Panc1 (cell line): ENCODE results near the gene ZW10. TPM values are rescaled to one million over a fixed set of nuclear protein-coding genes. Genes with fewer than 3 reads are reported as not detected.

ENCODE experiments used
- ATAC-seq: fragments of 200-7000 bp; cut with Tn5 transposase; 2 replicates; pipeline ENCODE4 v1.9.1; 2020; ENCODE audit warnings: mild to moderate bottlenecking, moderate library complexity
- BruUV-seq: library from RNA; stranded (reverse); fragments of 400-500 nt; replicated peaks from 2 replicates; lab custom pipeline; 2021; lab: Mats Ljungman, UMichigan
- CTCF ChIA-PET: fragments of 300-600 bp; sonication (Branson Sonifier 250); formaldehyde crosslinking; loops from one replicate; lab custom pipeline; 2022; ENCODE audit warnings: antibody characterized with exemption; lab: Charles Lee
- POLR2A ChIA-PET: fragments of 300-600 bp; sonication (Branson Sonifier 250); formaldehyde crosslinking; loops from one replicate; lab custom pipeline; 2022; ENCODE audit warnings: antibody characterized with exemption; lab: Charles Lee
- DNase-seq: peaks from one replicate; pipeline ENCODE4 v3.0.0-alpha.2; 2010; ENCODE audit warnings: low read depth, low spot score
- H3K27ac ChIP-seq: 2 replicates; pipeline ENCODE4 v1.5.1; 2011; ENCODE audit warnings: mild to moderate bottlenecking, low read length, inconsistent platforms
- H3K27me3 ChIP-seq: fragments of 200-500 bp; sonication (Bioruptor generic); 2 replicates; pipeline ENCODE4 v1.6.0; 2014; ENCODE audit warnings: low read length, inconsistent platforms; ENCODE audit not compliant: control insufficient read depth, insufficient read depth
- H3K36me3 ChIP-seq: fragments of 200-500 bp; sonication (Bioruptor generic); 2 replicates; pipeline ENCODE4 v1.5.1; 2014; ENCODE audit warnings: inconsistent platforms, mild to moderate bottlenecking, low read length, moderate library complexity; ENCODE audit not compliant: control insufficient read depth, insufficient read depth
- H3K4me1 ChIP-seq: 2 replicates; pipeline ENCODE4 v1.5.1; 2011; ENCODE audit warnings: inconsistent platforms, mild to moderate bottlenecking, low read length, moderate library complexity; ENCODE audit not compliant: control insufficient read depth, insufficient read depth
- H3K4me3 ChIP-seq, 2 experiments: 2 replicates each; pipeline ENCODE4 v1.5.1; 2011 to 2012; ENCODE audit warnings: low read depth in 2 of 2, low read length in 2 of 2, mild to moderate bottlenecking in 2 of 2, inconsistent platforms in 1 of 2, moderate library complexity in 1 of 2
- H3K9me3 ChIP-seq: fragments of 200-500 bp; sonication (Bioruptor generic); 2 replicates; pipeline ENCODE4 v1.5.1; 2014; ENCODE audit warnings: low read depth, mild to moderate bottlenecking, inconsistent platforms, low read length, moderate library complexity; ENCODE audit not compliant: control insufficient read depth, insufficient read depth
- POLR2AphosphoS5 ChIP-seq: IDR thresholded peaks from 2 replicates; pipeline ENCODE4 v1.6.1; 2012; ENCODE audit warnings: mild to moderate bottlenecking, low read depth, low read length, moderate library complexity
- SIN3A ChIP-seq: IDR thresholded peaks from 2 replicates; pipeline ENCODE4 v1.6.1; 2012; ENCODE audit warnings: low read depth, mild to moderate bottlenecking, low read length, moderate library complexity, borderline replicate concordance; ENCODE audit not compliant: insufficient read depth
- TCF7L2 ChIP-seq: IDR thresholded peaks from 2 replicates; pipeline ENCODE4 v1.6.1; 2011; ENCODE audit warnings: mild to moderate bottlenecking, low read depth, low read length, inconsistent platforms
- in situ Hi-C: cut with HindIII; loops from 2 replicates; pipeline ENCODE4 v1.10.0; 2016; ENCODE audit warnings: low sequenced_read_pairs, low pct_unique_long_range_greater_than_20kb
- intact Hi-C: fragments of 100-400 bp; cut with micrococcal nuclease; formaldehyde crosslinking; loops from one replicate; pipeline ENCODE4 v1.10.0; 2022; ENCODE audit not compliant: unreplicated experiment
- total RNA-seq: library from RNA; stranded (reverse); gene quantifications from one replicate; pipeline ENCODE4 v1.2.1, GENCODE V29; 2021; ENCODE audit not compliant: unreplicated experiment
- TF ChIP-seq, protein P1 (sequence below): fragments of 450-650 bp; IDR thresholded peaks from 2 replicates; pipeline ENCODE4 v1.5.1; 2017; ENCODE audit warnings: mild to moderate bottlenecking
- TF ChIP-seq, protein P2 (sequence below), 2 experiments: IDR thresholded peaks; 2 replicates each; pipeline ENCODE4 v1.6.1; 2011 to 2012; ENCODE audit warnings: low read depth in 2 of 2, control low read depth in 1 of 2, low read length in 1 of 2, mild to moderate bottlenecking in 1 of 2, moderate library complexity in 1 of 2; ENCODE audit not compliant: insufficient read depth in 1 of 2

Gene ZW10
- total RNA-seq, 1 experiment from 2014 or later: 31.5 TPM

DNA sequence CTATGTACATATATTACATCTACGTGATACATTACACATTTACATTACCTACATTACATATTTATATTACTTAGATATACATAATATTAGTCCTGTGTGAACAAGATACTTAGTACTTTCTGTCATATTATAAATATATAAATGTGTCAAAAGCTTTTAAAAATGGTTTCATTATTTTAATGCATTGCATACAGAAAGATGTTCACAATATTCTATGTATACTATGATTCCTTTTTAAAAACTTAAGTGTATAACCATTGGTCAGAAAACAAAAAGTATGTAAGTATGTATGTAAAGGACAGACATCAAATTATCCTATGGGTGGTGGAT is 647 bp upstream of the ZW10 start:
- Histone ChIP-seq H3K36me3 (no peaks in the 10 kb centered on the region; the same call in 1 of the 2 replicates), H3K4me1 (peaks cover 4% of the 10 kb centered on the region), H3K27me3 (peaks cover 4% of the 10 kb centered on the region), H3K4me3 (peak overlapping the region; percentile 94 to 99), H3K9me3 (no peaks in the 10 kb centered on the region), H3K27ac (peak overlapping the region; percentile 98)
- CTCF ChIA-PET: interaction anchor here (1.0 kb wide), 1 partner anchor 484 kb away, joined by 4 read pairs; no protein-coding TSS in a partner anchor
- POLR2A ChIA-PET: no interaction called here
- ATAC-seq (no peak), DNase-seq (no peak)
- in situ Hi-C loops: no loop called here
- intact Hi-C loops: no loop called here
- no peak for TF ChIP-seq TCF7L2
- TF ChIP-seq, protein P1, sequence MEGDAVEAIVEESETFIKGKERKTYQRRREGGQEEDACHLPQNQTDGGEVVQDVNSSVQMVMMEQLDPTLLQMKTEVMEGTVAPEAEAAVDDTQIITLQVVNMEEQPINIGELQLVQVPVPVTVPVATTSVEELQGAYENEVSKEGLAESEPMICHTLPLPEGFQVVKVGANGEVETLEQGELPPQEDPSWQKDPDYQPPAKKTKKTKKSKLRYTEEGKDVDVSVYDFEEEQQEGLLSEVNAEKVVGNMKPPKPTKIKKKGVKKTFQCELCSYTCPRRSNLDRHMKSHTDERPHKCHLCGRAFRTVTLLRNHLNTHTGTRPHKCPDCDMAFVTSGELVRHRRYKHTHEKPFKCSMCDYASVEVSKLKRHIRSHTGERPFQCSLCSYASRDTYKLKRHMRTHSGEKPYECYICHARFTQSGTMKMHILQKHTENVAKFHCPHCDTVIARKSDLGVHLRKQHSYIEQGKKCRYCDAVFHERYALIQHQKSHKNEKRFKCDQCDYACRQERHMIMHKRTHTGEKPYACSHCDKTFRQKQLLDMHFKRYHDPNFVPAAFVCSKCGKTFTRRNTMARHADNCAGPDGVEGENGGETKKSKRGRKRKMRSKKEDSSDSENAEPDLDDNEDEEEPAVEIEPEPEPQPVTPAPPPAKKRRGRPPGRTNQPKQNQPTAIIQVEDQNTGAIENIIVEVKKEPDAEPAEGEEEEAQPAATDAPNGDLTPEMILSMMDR: peak; percentile 71
- TF ChIP-seq POLR2AphosphoS5: no peak
- no TSS peak for BruUV-seq

DNA sequence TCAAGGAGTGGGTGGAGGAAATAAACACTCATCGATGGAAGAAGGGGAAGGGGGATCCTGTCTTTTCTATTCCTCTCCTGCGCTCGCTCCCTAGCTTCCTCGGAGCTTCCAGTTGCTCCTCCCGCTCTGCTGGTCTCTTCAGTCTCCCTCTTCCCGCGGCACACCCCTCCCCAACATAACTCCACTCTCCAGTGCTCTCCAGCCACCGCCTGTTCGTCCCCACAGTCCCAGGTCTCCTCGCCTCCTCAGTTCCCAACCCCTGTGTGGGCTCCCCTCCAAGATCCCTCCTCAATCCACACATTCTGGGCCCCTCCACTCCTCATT is 438 bp downstream of the ZW10 start:
- TF ChIP-seq POLR2AphosphoS5 (no peak), TCF7L2 (no peak), SIN3A (no peak)
- TF ChIP-seq, protein P2, sequence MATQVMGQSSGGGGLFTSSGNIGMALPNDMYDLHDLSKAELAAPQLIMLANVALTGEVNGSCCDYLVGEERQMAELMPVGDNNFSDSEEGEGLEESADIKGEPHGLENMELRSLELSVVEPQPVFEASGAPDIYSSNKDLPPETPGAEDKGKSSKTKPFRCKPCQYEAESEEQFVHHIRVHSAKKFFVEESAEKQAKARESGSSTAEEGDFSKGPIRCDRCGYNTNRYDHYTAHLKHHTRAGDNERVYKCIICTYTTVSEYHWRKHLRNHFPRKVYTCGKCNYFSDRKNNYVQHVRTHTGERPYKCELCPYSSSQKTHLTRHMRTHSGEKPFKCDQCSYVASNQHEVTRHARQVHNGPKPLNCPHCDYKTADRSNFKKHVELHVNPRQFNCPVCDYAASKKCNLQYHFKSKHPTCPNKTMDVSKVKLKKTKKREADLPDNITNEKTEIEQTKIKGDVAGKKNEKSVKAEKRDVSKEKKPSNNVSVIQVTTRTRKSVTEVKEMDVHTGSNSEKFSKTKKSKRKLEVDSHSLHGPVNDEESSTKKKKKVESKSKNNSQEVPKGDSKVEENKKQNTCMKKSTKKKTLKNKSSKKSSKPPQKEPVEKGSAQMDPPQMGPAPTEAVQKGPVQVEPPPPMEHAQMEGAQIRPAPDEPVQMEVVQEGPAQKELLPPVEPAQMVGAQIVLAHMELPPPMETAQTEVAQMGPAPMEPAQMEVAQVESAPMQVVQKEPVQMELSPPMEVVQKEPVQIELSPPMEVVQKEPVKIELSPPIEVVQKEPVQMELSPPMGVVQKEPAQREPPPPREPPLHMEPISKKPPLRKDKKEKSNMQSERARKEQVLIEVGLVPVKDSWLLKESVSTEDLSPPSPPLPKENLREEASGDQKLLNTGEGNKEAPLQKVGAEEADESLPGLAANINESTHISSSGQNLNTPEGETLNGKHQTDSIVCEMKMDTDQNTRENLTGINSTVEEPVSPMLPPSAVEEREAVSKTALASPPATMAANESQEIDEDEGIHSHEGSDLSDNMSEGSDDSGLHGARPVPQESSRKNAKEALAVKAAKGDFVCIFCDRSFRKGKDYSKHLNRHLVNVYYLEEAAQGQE (IDR thresholded peaks at IDR 0.05; ENCODE audit: insufficient read depth in 1 of 2, low read depth in 2 of 2, low read length in 1 of 2): no peak
- TF ChIP-seq, protein P1: no peak
- in situ Hi-C loops (no loop called here), intact Hi-C loops (no loop called here)
- DNase-seq (no peak), ATAC-seq (peak; percentile 67)
- Histone ChIP-seq H3K27ac (peak overlapping the region; percentile 98), H3K27me3 (peaks cover 4% of the 10 kb centered on the region), H3K4me3 (peak overlapping the region; percentile 94 to 99), H3K9me3 (no peaks in the 10 kb centered on the region), H3K36me3 (peaks cover under 1% of the 10 kb centered on the region), H3K4me1 (peaks cover 4% of the 10 kb centered on the region)
- BruUV-seq: no TSS peak
- ChIA-PET CTCF (interaction anchor here (1.0 kb wide), 1 partner anchor 483 kb away, joined by 4 read pairs; no protein-coding TSS in a partner anchor), POLR2A (no interaction called here)
